Right atrium auricular region (tissue), 2 donors: ENCODE measurements around the gene PCLAF. TPM values are rescaled to one million over a fixed set of nuclear protein-coding genes. Genes with fewer than 3 reads are reported as not detected.

Source experiments
- DNase-seq: peaks from one replicate; pipeline ENCODE4 v3.0.0-alpha.2; 2019; ENCODE audit warnings: low spot score
- H3K27ac ChIP-seq, 2 donors: fragments of 200-600 bp; sonication (generic); 1 replicate in 1 of 2; 2 replicates in 1 of 2; pipeline ENCODE4 v1.5.1; 2016 to 2019
- H3K27me3 ChIP-seq, 2 donors: fragments of 200-600 bp; sonication (generic); one replicate each; pipeline versions ENCODE4 v1.5.1 to v1.6.0; 2017 to 2019
- H3K36me3 ChIP-seq: fragments of 200-600 bp; sonication (generic); one replicate; pipeline ENCODE4 v1.5.1; 2016
- H3K4me1 ChIP-seq, 2 donors: fragments of 200-600 bp; sonication (generic); one replicate each; pipeline versions ENCODE4 v1.5.1 to v1.6.0; 2017 to 2019
- H3K4me3 ChIP-seq, 2 donors: fragments of 200-600 bp; sonication (generic); 1 replicate in 1 of 2; 2 replicates in 1 of 2; pipeline ENCODE4 v1.5.1; 2017 to 2019; ENCODE audit warnings: mild to moderate bottlenecking in 1 of 2, moderate library complexity in 1 of 2
- H3K9me3 ChIP-seq, 2 donors: fragments of 200-600 bp; sonication (generic); one replicate each; pipeline ENCODE4 v1.5.1; 2019
- CTCF ChIP-seq, 2 donors: fragments of 200-600 bp; sonication (generic); IDR thresholded peaks; one replicate each; pipeline ENCODE4 v1.5.1; 2019; ENCODE audit warnings: antibody characterized with exemption in 2 of 2
- total RNA-seq, 2 donors: library from RNA; depleted of rRNA; stranded (reverse); fragments of >200 nt; gene quantifications; one replicate each; pipeline ENCODE4 v1.1.0, GENCODE V29; 2016

The PCLAF gene
- total RNA-seq, 2 donors from 2014 or later, result not detected

GRCh38 chr15:64314456-64314855 lies 66.8 kb downstream of the PCLAF start:
- H3K27me3 ChIP-seq, result no peaks in the 10 kb centered on the region
- no peak overlapping the region for H3K27ac ChIP-seq
- H3K9me3 ChIP-seq, result no peaks in the 10 kb centered on the region
- no peaks in the 10 kb centered on the region for H3K36me3 ChIP-seq
- DNase-seq, result no peak
- H3K4me1 ChIP-seq, result peaks cover 0 to 11% of the 10 kb centered on the region in 2 donors
- TF ChIP-seq CTCF (IDR thresholded peaks at IDR 0.05), result no peak
- no peak overlapping the region for H3K4me3 ChIP-seq

Other genes starting within 250 kb of the PCLAF start
- 10 to 100 TPM; 11.9 to 12.4 TPM for gene SNX22, start 229.7 kb downstream of the PCLAF start, total RNA-seq
- 100 to 1,000 TPM; 139 to 189 TPM for gene PPIB, start 218.4 kb downstream of the PCLAF start, total RNA-seq
- 1 to 10 TPM; 3.5 to 4.8 TPM for gene CSNK1G1, start 25.3 kb downstream of the PCLAF start, total RNA-seq
- 1 to 10 TPM; 7.8 to 8.7 TPM for gene TRIP4, start 6.4 kb upstream of the PCLAF start, total RNA-seq
- gene ZNF609, start 79.1 kb upstream of the PCLAF start, total RNA-seq, result 10 to 100 TPM; 13.4 to 23.7 TPM